Right ventricle myocardium inferior (tissue), 1 donor: Measurements from ENCODE around the gene FARP2. TPM values are rescaled to one million over a fixed set of nuclear protein-coding genes. Genes with fewer than 3 reads are reported as not detected.
"Not testable (repeated sequence)": the region's sequence is repeated elsewhere in the genome, so short reads cannot be mapped to it uniquely, and the experiment has no call there.

Source experiments
- ATAC-seq: fragments of 200-7000 bp; cut with Tn5 transposase; one replicate; pipeline ENCODE4 v1.9.1; 2020; ENCODE audit warnings: mild to moderate bottlenecking, moderate library complexity
- DNase-seq: peaks from one replicate; pipeline ENCODE4 v3.0.0; 2021; ENCODE audit errors: missing footprints
- intact Hi-C: fragments of 100-400 bp; cut with DNase I; formaldehyde crosslinking; loops from one replicate; pipeline ENCODE4 v1.11.0; 2022
- total RNA-seq: library from RNA; stranded (reverse); fragmentation: NEBNext Ultra II Directional; extraction: Animal tissue kit (Norgen Biotek cat#: 25700); gene quantifications from one replicate; pipeline ENCODE4 v1.2.1, GENCODE V29; 2021
- donor health status: DM: no; HTN: yes; CAD: no; lungs with severe emphysema.

The FARP2 gene
- total RNA-seq, 1 donor from 2014 or later: 15.0 TPM

GRCh38 chr2:241390301-241391206 lies 34.5 kb downstream of the FARP2 start:
- ATAC-seq (no peak), DNase-seq (no peak)
- intact Hi-C loops: no loop called here

GRCh38 chr2:241391892-241392665 lies 36.0 kb downstream of the FARP2 start:
- DNase-seq (no peak), ATAC-seq (no peak)
- intact Hi-C loops: no loop called here

GRCh38 chr2:241392753-241393152 lies 36.7 kb downstream of the FARP2 start:
- ATAC-seq, DNase-seq, intact Hi-C loops: not testable (repeated sequence)

GRCh38 chr2:241393524-241394196 lies 37.6 kb downstream of the FARP2 start:
- intact Hi-C loops: no loop called here
- ATAC-seq: no peak
- DNase-seq: no peak

DNA sequence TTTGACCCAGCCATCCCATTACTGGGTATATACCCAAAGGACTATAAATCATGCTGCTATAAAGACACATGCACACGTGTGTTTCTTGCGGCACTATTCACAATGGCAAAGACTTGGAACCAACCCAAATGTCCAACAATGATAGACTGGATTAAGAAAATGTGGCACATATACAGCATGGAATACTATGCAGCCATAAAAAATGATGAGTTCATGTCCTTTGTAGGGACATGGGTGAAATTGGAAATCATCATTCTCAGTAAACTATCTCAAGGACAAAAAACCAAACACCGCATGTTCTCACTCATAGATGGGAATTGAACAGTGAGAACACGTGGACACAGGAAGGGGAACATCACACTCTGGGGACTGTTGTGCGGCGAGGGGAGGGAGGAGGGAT lies 40.7 kb downstream of the FARP2 start:
- DNase-seq, ATAC-seq, intact Hi-C loops: not testable (repeated sequence)

GRCh38 chr2:241399941-241400922 lies 44.1 kb downstream of the FARP2 start:
- intact Hi-C loops: no loop called here
- no peak for ATAC-seq
- no peak for DNase-seq

DNA sequence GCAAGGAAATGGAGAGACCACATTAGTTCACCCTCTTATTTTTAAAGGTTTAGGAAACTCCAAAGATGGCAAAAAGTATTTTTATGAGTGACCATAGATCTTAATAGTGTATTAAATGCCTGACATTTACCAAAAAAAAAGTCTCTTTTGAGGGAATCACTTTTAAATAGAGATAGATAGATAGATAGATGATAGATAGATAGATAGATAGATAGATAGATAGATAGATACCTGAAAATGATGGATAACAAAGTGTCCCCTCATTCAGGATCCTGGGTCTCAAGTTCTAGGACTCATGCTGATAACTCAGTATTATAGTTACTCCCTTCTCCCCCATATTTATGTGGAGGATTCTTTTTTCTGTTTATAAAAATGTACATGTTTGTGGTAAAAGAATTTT lies 52.8 kb downstream of the FARP2 start:
- intact Hi-C loops: no loop called here
- ATAC-seq: no peak
- no peak for DNase-seq

DNA sequence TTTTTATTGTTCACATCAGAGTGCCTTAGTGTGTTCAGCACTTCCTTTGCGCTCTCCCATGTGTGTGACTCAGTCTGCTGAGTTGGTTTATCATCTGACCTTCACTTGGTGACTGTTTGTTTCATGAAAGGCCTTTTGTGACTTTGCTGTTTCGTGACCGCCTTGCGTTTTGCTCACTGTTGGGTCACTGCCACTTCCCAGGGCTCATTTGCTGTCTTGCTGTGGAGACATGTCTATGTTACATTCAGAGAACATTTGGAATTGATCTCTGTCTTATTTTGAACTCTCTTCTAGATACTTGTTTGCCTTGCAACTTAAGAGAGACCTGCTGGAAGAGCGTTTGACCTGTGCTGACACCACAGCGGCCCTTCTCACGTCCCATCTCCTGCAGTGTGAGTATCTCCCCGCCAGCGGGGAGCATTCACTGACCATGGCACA lies 54.7 kb downstream of the FARP2 start:
- DNase-seq (no peak), ATAC-seq (no peak)
- intact Hi-C loops: no loop called here

DNA sequence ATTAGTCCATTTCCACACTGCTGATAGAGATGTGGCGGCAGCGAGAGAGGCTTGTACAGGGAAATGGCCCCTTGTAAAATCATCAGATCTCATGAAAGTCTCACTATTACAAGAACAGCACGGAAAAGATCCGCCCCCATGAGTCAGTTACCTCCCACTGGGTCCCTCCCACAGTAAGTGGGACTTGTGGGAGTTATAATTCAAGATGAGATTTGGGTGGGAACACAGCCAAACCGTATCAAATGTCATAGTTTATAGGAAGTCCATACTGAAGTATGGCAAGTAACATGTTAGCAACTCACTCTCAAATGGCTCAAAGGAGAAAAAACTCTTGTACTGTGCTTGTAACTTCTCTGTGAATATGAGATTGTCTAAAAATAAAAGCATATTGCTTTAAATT lies 56.1 kb downstream of the FARP2 start:
- no peak for ATAC-seq
- no peak for DNase-seq
- intact Hi-C loops: no loop called here

- ATAC-seq, DNase-seq, intact Hi-C loops: not testable (repeated sequence)
Observed at GRCh38 chr2:241413501-241413900, 57.4 kb downstream of the FARP2 start.

DNA sequence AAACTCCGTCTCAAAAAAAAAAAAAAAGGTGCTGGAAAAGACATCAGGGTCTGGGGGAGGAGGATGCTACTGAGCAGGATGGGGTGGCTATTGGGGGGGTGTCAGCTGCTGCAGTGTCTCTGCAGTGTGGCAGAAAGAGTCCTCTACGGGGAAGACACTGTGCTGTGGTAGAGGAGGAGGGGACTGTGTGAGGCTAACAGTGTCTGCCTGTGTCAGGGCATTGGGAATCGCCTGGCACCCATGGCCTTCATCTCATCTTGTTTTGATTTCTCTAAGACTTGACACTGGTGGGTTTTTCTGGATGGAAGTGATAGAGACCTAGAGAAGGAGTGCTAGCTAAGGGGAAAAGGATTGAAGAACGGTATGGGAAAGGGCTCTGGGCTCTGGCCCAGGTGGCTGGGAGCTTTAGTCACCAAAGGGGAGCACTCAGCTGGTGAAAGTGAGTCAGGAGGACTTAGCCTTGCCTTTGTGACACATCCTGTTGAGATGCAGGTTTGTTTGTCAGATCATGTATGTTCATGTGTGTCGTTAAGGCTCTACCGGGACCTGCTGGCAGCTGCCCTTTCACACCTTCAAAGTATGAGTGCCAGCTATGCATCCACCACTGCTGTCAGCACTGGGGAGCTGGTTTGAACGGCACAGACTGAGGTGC lies 58.0 kb downstream of the FARP2 start:
- ATAC-seq: no peak
- DNase-seq: no peak
- intact Hi-C loops: no loop called here

- DNase-seq (no peak), ATAC-seq (no peak)
- intact Hi-C loops: no loop called here
Observed at GRCh38 chr2:241415196-241415595, 59.1 kb downstream of the FARP2 start.

- intact Hi-C loops: no loop called here
- DNase-seq (no peak), ATAC-seq (no peak)
Observed at GRCh38 chr2:241417626-241418025, 61.5 kb downstream of the FARP2 start.

- intact Hi-C loops: no loop called here
- ATAC-seq (no peak), DNase-seq (no peak)
Observed at GRCh38 chr2:241421330-241421729, 65.2 kb downstream of the FARP2 start.

DNA sequence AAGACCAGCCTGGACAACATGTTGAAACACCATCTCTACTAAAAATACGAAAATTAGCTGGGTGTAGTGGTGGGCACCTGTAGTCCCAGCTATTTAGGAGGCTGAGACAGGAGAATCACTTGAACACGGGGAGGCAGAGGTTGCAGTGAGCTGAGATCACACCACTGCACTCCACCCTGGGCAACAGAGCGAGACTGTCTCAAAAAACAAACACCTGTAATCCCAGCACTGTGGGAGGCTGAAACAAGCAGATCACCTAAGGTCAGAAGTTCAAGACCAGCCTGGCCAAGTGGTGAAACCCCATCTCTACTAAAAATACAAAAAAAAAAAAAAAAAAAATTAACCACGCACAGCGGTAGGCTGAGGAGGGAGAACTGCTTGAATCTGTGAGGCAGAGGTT lies 65.9 kb downstream of the FARP2 start:
- intact Hi-C loops, DNase-seq, ATAC-seq: not testable (repeated sequence)

DNA sequence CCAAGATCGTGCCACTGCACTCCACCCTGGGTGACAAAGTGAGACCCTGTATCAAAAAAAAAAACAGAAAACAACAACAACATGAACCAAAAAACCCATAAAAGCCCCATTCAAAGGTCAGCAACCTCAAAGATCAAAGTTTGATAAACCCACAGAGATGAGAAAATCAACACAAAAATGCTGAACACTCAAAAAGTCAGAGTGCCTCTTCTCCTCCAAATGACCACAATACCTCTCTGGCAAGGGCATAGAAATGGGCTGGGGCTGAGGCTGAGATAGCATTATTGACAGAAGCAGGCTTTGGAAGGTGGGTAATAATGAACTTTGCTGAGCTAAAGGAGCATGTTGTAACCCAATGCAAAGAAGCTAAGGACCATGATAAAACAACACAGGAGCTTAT lies 66.3 kb downstream of the FARP2 start:
- intact Hi-C loops: no loop called here
- ATAC-seq: no peak
- no peak for DNase-seq

- ATAC-seq, DNase-seq, intact Hi-C loops: not testable (repeated sequence)
Observed at GRCh38 chr2:241423489-241423888, 67.4 kb downstream of the FARP2 start.

GRCh38 chr2:241425368-241425767 lies 69.3 kb downstream of the FARP2 start:
- DNase-seq (no peak), ATAC-seq (no peak)
- intact Hi-C loops: no loop called here
